ENCODE measurements around the gene TMEM258. TPM values are rescaled to one million over a fixed set of nuclear protein-coding genes. Genes with fewer than 3 reads are reported as not detected.
A peak's percentile ranks its signal among the peaks of the same experiment; 100 is the strongest.

TMEM258 gene
- total and polyA plus RNA-seq, 2 of the 4 experiments (the other 2 are of a cell fraction) = 107 to 280 TPM

GRCh38 chr11:61766353-61766841 lies 26.0 kb downstream of the TMEM258 start:
- TF ChIP-seq MAFK (IDR thresholded peaks at IDR 0.05; ENCODE audit: low read depth, low read length) (no peak), CHD1 (IDR thresholded peaks at IDR 0.05; ENCODE audit: low read depth, low read length) (no peak), RAD21 (IDR thresholded peaks at IDR 0.05; ENCODE audit: low read length) (no peak), ELK1 (IDR thresholded peaks at IDR 0.05; ENCODE audit: borderline replicate concordance, low read depth, low read length) (no peak), RFX5 (IDR thresholded peaks at IDR 0.05; ENCODE audit: low read depth, low read length) (no peak), BHLHE40 (IDR thresholded peaks at IDR 0.05; ENCODE audit: low read depth, low read length) (peak; percentile 60), RCOR1 (IDR thresholded peaks at IDR 0.05; ENCODE audit: insufficient replicate concordance, low read length) (no peak)
- Histone ChIP-seq H2BK20ac (ENCODE audit: low read depth, low read length) (no peak overlapping the region), H3K4me2 (ENCODE audit: low read depth, low read length) (no peak overlapping the region), H2AK5ac (ENCODE audit: low read depth, low read length) (no peak overlapping the region), H2BK15ac (ENCODE audit: low read depth, low read length) (no peak overlapping the region), H3K18ac (ENCODE audit: low read depth, low read length) (no peak overlapping the region), H4K91ac (ENCODE audit: insufficient read depth, low read depth, low read length) (no peak overlapping the region), H3K36me3 (ENCODE audit: control insufficient read depth, insufficient read depth, low read length) (no peaks in the 10 kb centered on the region), H3K4me3 (ENCODE audit: insufficient read depth, low read depth, low read length) (no peak overlapping the region), H3K27me3 (ENCODE audit: control insufficient read depth, insufficient read depth, low read length) (no peaks in the 10 kb centered on the region; the same call in 1 of the 2 replicates), H2AFZ (replicated peaks; ENCODE audit: low read length, poor library complexity) (peak overlapping the region; percentile 62), H3K56ac (ENCODE audit: extremely low read depth, insufficient read depth, low read length) (no peak overlapping the region), H3K23ac (ENCODE audit: low read depth, low read length) (no peak overlapping the region), H2BK5ac (ENCODE audit: low read depth, low read length, poor library complexity, severe bottlenecking) (no peak overlapping the region), H3K9ac (ENCODE audit: low read depth, low read length) (no peak overlapping the region), H4K20me1 (ENCODE audit: insufficient read depth, low read length) (no peaks in the 10 kb centered on the region), H3K9me3 (ENCODE audit: control insufficient read depth, insufficient read depth, low read length) (no peaks in the 10 kb centered on the region), H3K4ac (ENCODE audit: low read depth, low read length) (no peak overlapping the region), H2BK120ac (ENCODE audit: low read depth, low read length) (no peak overlapping the region), H3K27ac (ENCODE audit: insufficient read depth, low read length) (no peak overlapping the region), H4K8ac (ENCODE audit: low read depth in 2 of 2, low read length in 2 of 2) (peak overlapping the region in 1 of 2 experiments; percentile 31; a peak in 2 of 4 replicates), H3K14ac (replicated peaks; ENCODE audit: low read depth, low read length) (no peak overlapping the region), H3K79me1 (ENCODE audit: low read depth in 1 of 2, low read length in 2 of 2) (no peaks in the 10 kb centered on the region; a peak in 1 of 4 replicates), H3K4me1 (ENCODE audit: control insufficient read depth, insufficient read depth, low read length) (peaks cover 10% of the 10 kb centered on the region), H3K9me1 (ENCODE audit: insufficient read depth, low read length) (no peaks in the 10 kb centered on the region), H2AK9ac (replicated peaks; ENCODE audit: low read depth, low read length, poor library complexity) (peak overlapping the region; percentile 48), H4K5ac (ENCODE audit: low read depth, low read length) (no peak overlapping the region)
- in situ Hi-C loops (cut with MboI; ENCODE audit: low sequenced_read_pairs) (no loop called here), intact Hi-C loops (cut with micrococcal nuclease) (no loop called here), dilution Hi-C loops (cut with HindIII; ENCODE audit: low sequenced_read_pairs, unreplicated experiment) (no loop called here)
- WGBS, 2 experiments (ENCODE audit: extremely low coverage in 2 of 2, insufficient read length in 1 of 2) = 57% methylated on average over 9 of the region's 13 CpGs; no CpG with 5 or more reads in 1 of the 2 experiments
- ATAC-seq (ENCODE audit: low read depth) (0 out of 2 replicates have a peak, but pooled peaks have one; percentile 17), DNase-seq (peak; percentile 86)
- ChIA-PET CTCF (no interaction called here), POLR2A (ENCODE audit: unreplicated experiment) (no interaction called here)
- BruUV-seq (replicated peaks) = no TSS peak

Data from IMR-90 (cell line).